Measurements from ENCODE around the gene AUTS2.

GRCh38 chr7:70752794-70753241 is 1154.5 kb downstream of the AUTS2 start:
- no peak for TF ChIP-seq CTCF (IDR thresholded peaks at IDR 0.05 in 8 of 11, conservative IDR thresholded peaks at IDR 0.05 in 3 of 11)
- TF ChIP-seq POLR2A (IDR thresholded peaks at IDR 0.05) = no peak
- no peak for TF ChIP-seq POLR2AphosphoS5 (IDR thresholded peaks at IDR 0.05)

Measured in spleen (tissue), 7 donors.